ENCODE measurements around the gene LIMD2. TPM values are rescaled to one million over a fixed set of nuclear protein-coding genes. Genes with fewer than 3 reads are reported as not detected.

LIMD2 gene
- total and polyA plus RNA-seq, 2 of the 8 experiments (the other 6 are each of a cell fraction or from before 2014, with no cell fraction given), result 72.0 to 77.2 TPM

GRCh38 chr17:63696381-63696961, 3.5 kb downstream of the LIMD2 start:
- CTCF ChIA-PET (ENCODE audit: partially characterized antibody), result interaction anchor here (0.6 to 7.3 kb wide), 23 partner anchors 9 to 599 kb away, joined by 3 to 65 read pairs (median 5); no protein-coding TSS in a partner anchor
- no peaks in the 10 kb centered on the region for H3K79me2 ChIP-seq (ENCODE audit: control insufficient read depth in 1 of 2, insufficient read depth in 2 of 2, low read length in 2 of 2)
- no peak overlapping the region for H3K4ac ChIP-seq (replicated peaks; ENCODE audit: insufficient read length, low read depth, low read length)
- no peaks in the 10 kb centered on the region for H3K9me3 ChIP-seq (ENCODE audit: insufficient read depth in 2 of 2, low read depth in 1 of 2, low read length in 1 of 2)
- H2BK5ac ChIP-seq (ENCODE audit: low read depth, low read length), result no peak overlapping the region
- no peak overlapping the region for H4K5ac ChIP-seq (ENCODE audit: insufficient read length, low read depth, low read length)
- H3K18ac ChIP-seq (ENCODE audit: extremely low read depth, low read length), result no peak overlapping the region
- H2AFZ ChIP-seq (ENCODE audit: low read length), result no peak overlapping the region
- H4K8ac ChIP-seq (ENCODE audit: extremely low read depth, insufficient read depth, low read length), result no peak overlapping the region
- H3K27ac ChIP-seq (ENCODE audit: low read depth, low read length), result no peak overlapping the region
- H2BK15ac ChIP-seq (ENCODE audit: low read length), result no peak overlapping the region
- H3K36me3 ChIP-seq (ENCODE audit: control insufficient read depth in 2 of 4, insufficient read depth in 4 of 4, low read length in 3 of 4), result peaks cover 0 to 5% (median under 1%) of the 10 kb centered on the region in 4 experiments; a peak in 2 of 8 replicates
- H3K4me2 ChIP-seq (ENCODE audit: insufficient read depth in 1 of 2, low read depth in 2 of 2, low read length in 2 of 2), result no peak overlapping the region
- no peak overlapping the region for H3K14ac ChIP-seq (ENCODE audit: insufficient read length)
- H4K20me1 ChIP-seq (replicated peaks in 1 of 2; ENCODE audit: control insufficient read depth in 1 of 2, insufficient read depth in 2 of 2, low read length in 2 of 2), result peaks cover 3 to 6% of the 10 kb centered on the region in 2 experiments
- H2AK5ac ChIP-seq (ENCODE audit: low read depth, low read length), result no peak overlapping the region
- H3K79me1 ChIP-seq (ENCODE audit: low read depth, low read length), result no peaks in the 10 kb centered on the region
- POLR2A ChIA-PET (ENCODE audit: partially characterized antibody), result interaction anchor here (1.3 to 3.2 kb wide), 5 partner anchors 14 to 79 kb away, joined by 3 to 21 read pairs (median 3); partner anchors contain the start of gene MAP3K3
- no peak overlapping the region for H2BK12ac ChIP-seq (ENCODE audit: low read depth, low read length)
- no peak overlapping the region for H4K91ac ChIP-seq (replicated peaks; ENCODE audit: insufficient read length, low read length)
- H3K4me3 ChIP-seq (ENCODE audit: extremely low read depth in 1 of 4, insufficient read depth in 2 of 4, low read depth in 3 of 4, low read length in 4 of 4), result no peak overlapping the region
- no peak overlapping the region for H3K9ac ChIP-seq (replicated peaks in 1 of 4; ENCODE audit: extremely low read depth in 1 of 4, low read depth in 3 of 4, low read length in 3 of 4)
- H3K27me3 ChIP-seq (replicated peaks in 1 of 4; ENCODE audit: control insufficient read depth in 3 of 4, extremely low read depth in 1 of 4, insufficient read depth in 3 of 4, low read length in 3 of 4), result peaks cover 0 to 5% (median 0%) of the 10 kb centered on the region in 4 experiments; a peak in 3 of 7 replicates
- H3K23me2 ChIP-seq (ENCODE audit: low read depth, low read length), result peaks cover 16% of the 10 kb centered on the region; the same call in 1 of the 2 replicates
- DNase-seq (ENCODE audit: low read depth in 1 of 2, low spot score in 2 of 2) (peak in 1 of 2 experiments; percentile 65), FAIRE-seq (peak; percentile 69)
- peaks cover 1 to 24% (median 14%) of the 10 kb centered on the region in 4 experiments; a peak in 6 of 7 replicates for H3K4me1 ChIP-seq (replicated peaks in 1 of 4; ENCODE audit: control insufficient read depth in 3 of 4, insufficient read depth in 4 of 4, low read length in 3 of 4)
- H3K23ac ChIP-seq (ENCODE audit: insufficient read length), result no peak overlapping the region
- H3K56ac ChIP-seq (replicated peaks; ENCODE audit: insufficient read length, low read depth, low read length), result no peak overlapping the region
- no peak overlapping the region for H2BK20ac ChIP-seq (ENCODE audit: low read length)
- 71% methylated on average over 9 of the region's 9 CpGs; no CpG with 5 or more reads in 1 of the 2 experiments for whole genome bisulfite sequencing, 2 experiments (ENCODE audit: extremely low coverage in 1 of 2, insufficient coverage in 1 of 2, insufficient read length in 1 of 2, insufficient replicate concordance in 2 of 2, low coverage in 1 of 2, low lambda C conversion rate in 2 of 2, missing lambda C conversion rate in 1 of 2)
- H2BK120ac ChIP-seq (replicated peaks; ENCODE audit: low read depth, low read length), result no peak overlapping the region
- TF ChIP-seq CTCF (IDR thresholded peaks at IDR 0.05; ENCODE audit: control extremely low read depth in 1 of 3, insufficient read depth in 1 of 3, low read depth in 1 of 3, low read length in 3 of 3) (peak; percentile 65 to 80 (median 76)), RAD21 (IDR thresholded peaks at IDR 0.05 in 1 of 2, conservative IDR thresholded peaks at IDR 0.05 in 1 of 2; ENCODE audit: low read depth in 2 of 2, low read length in 2 of 2) (peak; percentile 52 to 68), TEAD4 (IDR thresholded peaks at IDR 0.05; ENCODE audit: low read depth, low read length) (no peak), POU5F1 (IDR thresholded peaks at IDR 0.05; ENCODE audit: low read depth, low read length) (no peak), ATF2 (IDR thresholded peaks at IDR 0.05; ENCODE audit: low read length) (no peak), SIX5 (IDR thresholded peaks at IDR 0.05; ENCODE audit: low read depth, low read length) (no peak), POLR2A (IDR thresholded peaks at IDR 0.05; ENCODE audit: control extremely low read depth in 1 of 2, low read depth in 2 of 2, low read length in 2 of 2) (peak in 1 of 2 experiments; percentile 32; a peak in 1 of 3 replicates), CEBPB (IDR thresholded peaks at IDR 0.05; ENCODE audit: low read depth, low read length) (peak; percentile 63; the same call in 1 of the 2 replicates)
